Endothelial cell of umbilical vein (primary cell): Measurements from ENCODE around the gene DHX16. TPM values are rescaled to one million over a fixed set of nuclear protein-coding genes. Genes with fewer than 3 reads are reported as not detected.

ENCODE experiments used
- BruUV-seq: library from RNA; stranded (reverse); fragments of 400-500 nt; replicated peaks from 2 replicates; lab custom pipeline; 2021; lab: Mats Ljungman, UMichigan
- CTCF ChIA-PET: fragments of 300-600, 350-600 bp; sonication (Branson Sonifier 250); formaldehyde crosslinking; loops from one replicate; lab custom pipeline; 2021; ENCODE audit warnings: antibody characterized with exemption, inconsistent platforms; lab: Charles Lee
- POLR2A ChIA-PET: fragments of 300-600, 350-600 bp; sonication (Branson Sonifier 250); formaldehyde crosslinking; loops from one replicate; lab custom pipeline; 2021; ENCODE audit warnings: antibody characterized with exemption, inconsistent platforms; lab: Charles Lee
- DNase-seq: peaks from one replicate; pipeline ENCODE4 v3.0.0-alpha.2; 2011; ENCODE audit warnings: low read depth, low spot score
- FAIRE-seq: peaks from 2 replicates; lab custom pipeline; 2011; peaks lifted over from hg19 to GRCh38; lab: Jason Lieb, UNC
- H2AFZ ChIP-seq: 2 replicates; pipeline ENCODE4 v1.6.0; 2012; ENCODE audit warnings: low read depth, low read length, control low read depth, inconsistent platforms
- H3K27ac ChIP-seq: 2 replicates; pipeline ENCODE4 v1.5.1; 2011; ENCODE audit warnings: low read depth, mild to moderate bottlenecking, control low read depth, low read length, moderate library complexity; ENCODE audit not compliant: insufficient read depth
- H3K27me3 ChIP-seq, 2 experiments: 2 replicates each; pipeline versions ENCODE4 v1.6.0 to v1.6.1; 2011; ENCODE audit warnings: low read length in 2 of 2, mixed read lengths in 1 of 2; ENCODE audit not compliant: control insufficient read depth in 2 of 2, insufficient read depth in 2 of 2
- H3K36me3 ChIP-seq, 2 experiments: 2 replicates in 1 of 2; 3 replicates in 1 of 2; pipeline ENCODE4 v1.5.1; 2011; ENCODE audit warnings: low read length in 2 of 2, mild to moderate bottlenecking in 1 of 2, moderate library complexity in 1 of 2; ENCODE audit not compliant: control insufficient read depth in 2 of 2, insufficient read depth in 2 of 2; ENCODE audit errors: extremely low read depth in 1 of 2
- H3K4me1 ChIP-seq: 3 replicates; pipeline ENCODE4 v1.5.1; 2011; ENCODE audit warnings: mild to moderate bottlenecking, low read length; ENCODE audit not compliant: control insufficient read depth, insufficient read depth; ENCODE audit errors: extremely low read depth
- H3K4me2 ChIP-seq: 2 replicates; pipeline ENCODE4 v1.6.1; 2011; ENCODE audit warnings: low read length, control low read depth, mixed read lengths; ENCODE audit not compliant: insufficient read depth
- H3K4me3 ChIP-seq, 3 experiments: fragments of 200-600 bp in 1 of 3; sonication (generic), shearing (Covaris generic) in 1 of 3; replicated peaks in 1 of 3; 2 replicates each; pipeline ENCODE4 v1.5.1; 2011 to 2016; ENCODE audit warnings: control low read depth in 3 of 3, low read length in 3 of 3, mild to moderate bottlenecking in 2 of 3, inconsistent platforms in 1 of 3, low read depth in 1 of 3, moderate library complexity in 1 of 3; ENCODE audit not compliant: insufficient read depth in 1 of 3
- H3K79me2 ChIP-seq: 2 replicates; pipeline ENCODE4 v1.6.0; 2012; ENCODE audit warnings: low read length, inconsistent platforms; ENCODE audit not compliant: control insufficient read depth, insufficient read depth
- H3K9ac ChIP-seq: replicated peaks from 2 replicates; pipeline ENCODE3; 2011; ENCODE audit warnings: low read length, control low read depth; ENCODE audit not compliant: insufficient read depth; ENCODE audit errors: extremely low read depth
- H3K9me1 ChIP-seq: replicated peaks from 3 replicates; pipeline ENCODE4 v1.6.0; 2011; ENCODE audit warnings: mild to moderate bottlenecking, low read length; ENCODE audit not compliant: control insufficient read depth, insufficient read depth; ENCODE audit errors: extremely low read depth
- H3K9me3 ChIP-seq: replicated peaks from 2 replicates; pipeline ENCODE4 v1.5.1; 2012; ENCODE audit warnings: low read length, inconsistent platforms; ENCODE audit not compliant: control insufficient read depth, insufficient read depth
- H4K20me1 ChIP-seq: replicated peaks from 2 replicates; pipeline ENCODE3; 2011; ENCODE audit warnings: mild to moderate bottlenecking, low read length; ENCODE audit not compliant: control insufficient read depth, insufficient read depth; ENCODE audit errors: extremely low read depth
- CTCF ChIP-seq, 2 donors: IDR thresholded peaks; 1 replicate in 1 of 2; 2 replicates in 1 of 2; pipeline ENCODE4 v1.5.1; 2011; ENCODE audit warnings: low read length in 2 of 2, mild to moderate bottlenecking in 2 of 2, moderate library complexity in 2 of 2, control low read depth in 1 of 2, inconsistent platforms in 1 of 2, low read depth in 1 of 2; ENCODE audit not compliant: insufficient read depth in 1 of 2; ENCODE audit errors: extremely low read depth in 1 of 2
- EZH2 ChIP-seq: IDR thresholded peaks from 2 replicates; pipeline ENCODE4 v1.6.1; 2012; ENCODE audit warnings: borderline replicate concordance, low read depth, mild to moderate bottlenecking, moderate library complexity, low read length, inconsistent platforms; ENCODE audit not compliant: severe bottlenecking
- FOS ChIP-seq: IDR thresholded peaks from 2 replicates; pipeline ENCODE4 v1.6.1; 2011; ENCODE audit warnings: mild to moderate bottlenecking, low read length, moderate library complexity, borderline replicate concordance; ENCODE audit not compliant: insufficient read depth
- GATA2 ChIP-seq: IDR thresholded peaks from 2 replicates; pipeline ENCODE4 v1.7.0; 2011; ENCODE audit warnings: low read depth, mild to moderate bottlenecking, moderate library complexity, mixed read lengths, low read length; ENCODE audit not compliant: insufficient read length, insufficient read depth
- JUN ChIP-seq: IDR thresholded peaks from 2 replicates; pipeline ENCODE4 v1.6.1; 2011; ENCODE audit warnings: borderline replicate concordance, low read depth; ENCODE audit not compliant: insufficient read length, insufficient read depth
- MYC ChIP-seq: IDR thresholded peaks from one replicate; pipeline ENCODE4 v1.6.1; 2011; ENCODE audit warnings: mild to moderate bottlenecking, low read depth, low read length
- POLR2A ChIP-seq: IDR thresholded peaks from 2 replicates; pipeline ENCODE4 v1.6.1; 2012; ENCODE audit warnings: low read depth, mild to moderate bottlenecking, control low read depth, low read length
- POLR2AphosphoS5 ChIP-seq: IDR thresholded peaks from 2 replicates; pipeline ENCODE4 v1.6.1; 2012; ENCODE audit warnings: low read depth, mild to moderate bottlenecking, control low read depth, low read length, moderate library complexity; ENCODE audit not compliant: insufficient read depth
- dilution Hi-C: fragments of 300-500 bp; cut with MboI; formaldehyde crosslinking; loops from one replicate; pipeline ENCODE4 v1.15.0; 2019; ENCODE audit warnings: low sequenced_read_pairs; ENCODE audit not compliant: extremely low pct_ligation_motif_present
- intact Hi-C: fragments of 100-400 bp; cut with micrococcal nuclease; formaldehyde crosslinking; loops from one replicate; pipeline ENCODE4 v1.10.0; 2022
- polyA plus RNA-seq, 4 experiments: library from polyadenylated mRNA; depleted of rRNA in 3 of 4; stranded (reverse) in 3 of 4; unstranded in 1 of 4; fragments of >200 nt; gene quantifications; 2 replicates each; pipeline versions ENCODE4 v1.2.1 to v1.2.3, GENCODE V29; 2011 to 2012; ENCODE audit warnings: missing spikeins in 1 of 4
- total RNA-seq: library from RNA; stranded (reverse); gene quantifications from 2 replicates; pipeline ENCODE4 v1.2.3, GENCODE V29; 2021
- TF ChIP-seq, protein P1 (sequence below): IDR thresholded peaks from 2 replicates; pipeline ENCODE4 v1.6.1; 2011; ENCODE audit not compliant: insufficient read depth, insufficient read length

The DHX16 gene
- total and polyA plus RNA-seq, 2 donors (not counting 3 experiments of a cell fraction or from before 2014, with no cell fraction given), result 38.2 to 66.5 TPM

- FAIRE-seq (no peak), DNase-seq (no peak)
- Histone ChIP-seq H3K4me2 (peak overlapping the region; percentile 92), H3K9me1 (no peaks in the 10 kb centered on the region), H4K20me1 (no peaks in the 10 kb centered on the region), H3K36me3 (peaks cover 0 to 12% of the 10 kb centered on the region in 2 experiments), H3K9me3 (no peaks in the 10 kb centered on the region), H3K4me3 (peak overlapping the region; percentile 7 to 80 (median 72)), H3K27ac (peak overlapping the region; percentile 78), H3K79me2 (peaks cover 30% of the 10 kb centered on the region), H3K9ac (peak overlapping the region; percentile 72), H3K27me3 (no peaks in the 10 kb centered on the region), H3K4me1 (peaks cover 23% of the 10 kb centered on the region), H2AFZ (peak overlapping the region; percentile 47)
- ChIA-PET CTCF (interaction anchor here (0.7 to 1.8 kb wide), 14 partner anchors 10 to 371 kb away, joined by 3 to 29 read pairs (median 6); partner anchors contain the start of gene NRM), POLR2A (interaction anchor here (0.8 to 2.9 kb wide), 7 partner anchors 13 to 102 kb away, joined by 3 to 18 read pairs (median 6); partner anchors contain the start of gene NRM)
- TSS peak; percentile 57 for BruUV-seq
- dilution Hi-C loops (no loop called here), intact Hi-C loops (loop anchor here (1.0 kb wide), 3 partner anchors 30 to 100 kb away; partner anchors contain the start of genes MRPS18B and PPP1R10)
- TF ChIP-seq, protein P1, sequence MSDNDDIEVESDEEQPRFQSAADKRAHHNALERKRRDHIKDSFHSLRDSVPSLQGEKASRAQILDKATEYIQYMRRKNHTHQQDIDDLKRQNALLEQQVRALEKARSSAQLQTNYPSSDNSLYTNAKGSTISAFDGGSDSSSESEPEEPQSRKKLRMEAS, result no peak
- TF ChIP-seq FOS, result no peak
- TF ChIP-seq MYC, result no peak
- TF ChIP-seq EZH2, result no peak
- TF ChIP-seq POLR2AphosphoS5, result no peak
- TF ChIP-seq CTCF (IDR thresholded peaks at IDR 0.05; ENCODE audit: extremely low read depth in 1 of 2, insufficient read depth in 1 of 2, low read depth in 1 of 2, low read length in 2 of 2), result no peak
- no peak for TF ChIP-seq JUN
- no peak for TF ChIP-seq GATA2
- no peak for TF ChIP-seq POLR2A
Measured at GRCh38 chr6:30716879-30717128, 44.0 kb upstream of the DHX16 start.
